ENCODE measurements around the gene NFIL3. TPM values are rescaled to one million over a fixed set of nuclear protein-coding genes. Genes with fewer than 3 reads are reported as not detected.

The NFIL3 gene
- total and polyA plus RNA-seq, 2 of the 8 experiments (the other 6 are each of a cell fraction or from before 2014, with no cell fraction given), result 3.4 to 13.5 TPM

DNA sequence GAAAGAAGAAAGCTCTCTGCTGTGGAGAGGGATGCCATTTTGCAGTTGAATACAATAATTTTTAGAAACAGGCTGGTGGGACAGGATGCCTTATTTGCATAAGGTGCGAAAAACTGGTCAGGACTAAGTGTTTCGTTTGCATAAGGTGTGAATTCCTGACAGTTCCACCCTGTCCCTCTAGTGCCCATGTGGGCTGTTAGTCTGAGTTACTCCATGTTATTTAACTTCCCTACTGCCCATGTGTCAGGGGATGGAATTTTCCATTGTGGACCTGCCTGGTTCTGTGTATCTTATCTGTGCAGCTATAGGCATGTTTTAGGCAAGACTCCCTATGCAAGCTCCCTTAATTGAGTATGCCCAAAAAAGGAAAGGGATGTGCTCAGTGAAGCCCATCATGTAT lies 35.3 kb upstream of the NFIL3 start (continued):
- TF ChIP-seq, protein P1, sequence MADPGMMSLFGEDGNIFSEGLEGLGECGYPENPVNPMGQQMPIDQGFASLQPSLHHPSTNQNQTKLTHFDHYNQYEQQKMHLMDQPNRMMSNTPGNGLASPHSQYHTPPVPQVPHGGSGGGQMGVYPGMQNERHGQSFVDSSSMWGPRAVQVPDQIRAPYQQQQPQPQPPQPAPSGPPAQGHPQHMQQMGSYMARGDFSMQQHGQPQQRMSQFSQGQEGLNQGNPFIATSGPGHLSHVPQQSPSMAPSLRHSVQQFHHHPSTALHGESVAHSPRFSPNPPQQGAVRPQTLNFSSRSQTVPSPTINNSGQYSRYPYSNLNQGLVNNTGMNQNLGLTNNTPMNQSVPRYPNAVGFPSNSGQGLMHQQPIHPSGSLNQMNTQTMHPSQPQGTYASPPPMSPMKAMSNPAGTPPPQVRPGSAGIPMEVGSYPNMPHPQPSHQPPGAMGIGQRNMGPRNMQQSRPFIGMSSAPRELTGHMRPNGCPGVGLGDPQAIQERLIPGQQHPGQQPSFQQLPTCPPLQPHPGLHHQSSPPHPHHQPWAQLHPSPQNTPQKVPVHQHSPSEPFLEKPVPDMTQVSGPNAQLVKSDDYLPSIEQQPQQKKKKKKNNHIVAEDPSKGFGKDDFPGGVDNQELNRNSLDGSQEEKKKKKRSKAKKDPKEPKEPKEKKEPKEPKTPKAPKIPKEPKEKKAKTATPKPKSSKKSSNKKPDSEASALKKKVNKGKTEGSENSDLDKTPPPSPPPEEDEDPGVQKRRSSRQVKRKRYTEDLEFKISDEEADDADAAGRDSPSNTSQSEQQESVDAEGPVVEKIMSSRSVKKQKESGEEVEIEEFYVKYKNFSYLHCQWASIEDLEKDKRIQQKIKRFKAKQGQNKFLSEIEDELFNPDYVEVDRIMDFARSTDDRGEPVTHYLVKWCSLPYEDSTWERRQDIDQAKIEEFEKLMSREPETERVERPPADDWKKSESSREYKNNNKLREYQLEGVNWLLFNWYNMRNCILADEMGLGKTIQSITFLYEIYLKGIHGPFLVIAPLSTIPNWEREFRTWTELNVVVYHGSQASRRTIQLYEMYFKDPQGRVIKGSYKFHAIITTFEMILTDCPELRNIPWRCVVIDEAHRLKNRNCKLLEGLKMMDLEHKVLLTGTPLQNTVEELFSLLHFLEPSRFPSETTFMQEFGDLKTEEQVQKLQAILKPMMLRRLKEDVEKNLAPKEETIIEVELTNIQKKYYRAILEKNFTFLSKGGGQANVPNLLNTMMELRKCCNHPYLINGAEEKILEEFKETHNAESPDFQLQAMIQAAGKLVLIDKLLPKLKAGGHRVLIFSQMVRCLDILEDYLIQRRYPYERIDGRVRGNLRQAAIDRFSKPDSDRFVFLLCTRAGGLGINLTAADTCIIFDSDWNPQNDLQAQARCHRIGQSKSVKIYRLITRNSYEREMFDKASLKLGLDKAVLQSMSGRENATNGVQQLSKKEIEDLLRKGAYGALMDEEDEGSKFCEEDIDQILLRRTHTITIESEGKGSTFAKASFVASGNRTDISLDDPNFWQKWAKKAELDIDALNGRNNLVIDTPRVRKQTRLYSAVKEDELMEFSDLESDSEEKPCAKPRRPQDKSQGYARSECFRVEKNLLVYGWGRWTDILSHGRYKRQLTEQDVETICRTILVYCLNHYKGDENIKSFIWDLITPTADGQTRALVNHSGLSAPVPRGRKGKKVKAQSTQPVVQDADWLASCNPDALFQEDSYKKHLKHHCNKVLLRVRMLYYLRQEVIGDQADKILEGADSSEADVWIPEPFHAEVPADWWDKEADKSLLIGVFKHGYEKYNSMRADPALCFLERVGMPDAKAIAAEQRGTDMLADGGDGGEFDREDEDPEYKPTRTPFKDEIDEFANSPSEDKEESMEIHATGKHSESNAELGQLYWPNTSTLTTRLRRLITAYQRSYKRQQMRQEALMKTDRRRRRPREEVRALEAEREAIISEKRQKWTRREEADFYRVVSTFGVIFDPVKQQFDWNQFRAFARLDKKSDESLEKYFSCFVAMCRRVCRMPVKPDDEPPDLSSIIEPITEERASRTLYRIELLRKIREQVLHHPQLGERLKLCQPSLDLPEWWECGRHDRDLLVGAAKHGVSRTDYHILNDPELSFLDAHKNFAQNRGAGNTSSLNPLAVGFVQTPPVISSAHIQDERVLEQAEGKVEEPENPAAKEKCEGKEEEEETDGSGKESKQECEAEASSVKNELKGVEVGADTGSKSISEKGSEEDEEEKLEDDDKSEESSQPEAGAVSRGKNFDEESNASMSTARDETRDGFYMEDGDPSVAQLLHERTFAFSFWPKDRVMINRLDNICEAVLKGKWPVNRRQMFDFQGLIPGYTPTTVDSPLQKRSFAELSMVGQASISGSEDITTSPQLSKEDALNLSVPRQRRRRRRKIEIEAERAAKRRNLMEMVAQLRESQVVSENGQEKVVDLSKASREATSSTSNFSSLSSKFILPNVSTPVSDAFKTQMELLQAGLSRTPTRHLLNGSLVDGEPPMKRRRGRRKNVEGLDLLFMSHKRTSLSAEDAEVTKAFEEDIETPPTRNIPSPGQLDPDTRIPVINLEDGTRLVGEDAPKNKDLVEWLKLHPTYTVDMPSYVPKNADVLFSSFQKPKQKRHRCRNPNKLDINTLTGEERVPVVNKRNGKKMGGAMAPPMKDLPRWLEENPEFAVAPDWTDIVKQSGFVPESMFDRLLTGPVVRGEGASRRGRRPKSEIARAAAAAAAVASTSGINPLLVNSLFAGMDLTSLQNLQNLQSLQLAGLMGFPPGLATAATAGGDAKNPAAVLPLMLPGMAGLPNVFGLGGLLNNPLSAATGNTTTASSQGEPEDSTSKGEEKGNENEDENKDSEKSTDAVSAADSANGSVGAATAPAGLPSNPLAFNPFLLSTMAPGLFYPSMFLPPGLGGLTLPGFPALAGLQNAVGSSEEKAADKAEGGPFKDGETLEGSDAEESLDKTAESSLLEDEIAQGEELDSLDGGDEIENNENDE (IDR thresholded peaks at IDR 0.05; ENCODE audit: insufficient replicate concordance, low read length), result no peak
- no peak for TF ChIP-seq TAF7 (optimal IDR thresholded peaks at IDR 0.05; ENCODE audit: borderline replicate concordance, low read depth, low read length)
- no peak for TF ChIP-seq JUN (IDR thresholded peaks at IDR 0.05; ENCODE audit: low read depth, low read length)
- TF ChIP-seq TAF1 (IDR thresholded peaks at IDR 0.05; ENCODE audit: low read depth, low read length), result no peak

All from H1 (cell line).